Right cardiac atrium (tissue), 5 donors: Measurements from ENCODE around the gene KRTAP15-1. TPM values are rescaled to one million over a fixed set of nuclear protein-coding genes. Genes with fewer than 3 reads are reported as not detected.

ENCODE experiments used
- ATAC-seq, 2 donors: fragments of 200-7000 bp; cut with Tn5 transposase; one replicate each; pipeline versions ENCODE4 v1.8.0 to v1.9.1; 2020; ENCODE audit warnings: moderate library complexity in 2 of 2, mild to moderate bottlenecking in 1 of 2
- DNase-seq, 3 donors: peaks; one replicate each; pipeline ENCODE4 v3.0.0-alpha.2; 2020
- H3K27ac ChIP-seq: one replicate; pipeline ENCODE4 v1.5.1; 2013; ENCODE audit warnings: mild to moderate bottlenecking, low read length, control low read depth, moderate library complexity
- H3K27me3 ChIP-seq: one replicate; pipeline ENCODE4 v1.6.1; 2013; ENCODE audit not compliant: control insufficient read depth, insufficient read depth
- H3K4me1 ChIP-seq: one replicate; pipeline ENCODE4 v1.6.1; 2013; ENCODE audit warnings: low read length; ENCODE audit not compliant: control insufficient read depth, insufficient read depth
- H3K4me3 ChIP-seq: one replicate; pipeline ENCODE4 v1.5.1; 2013; ENCODE audit warnings: low read length, control low read depth
- H3K9me3 ChIP-seq: one replicate; pipeline ENCODE4 v1.6.1; 2013; ENCODE audit warnings: low read length; ENCODE audit not compliant: control insufficient read depth
- WGBS: extraction: QIAGEN DNeasy Blood & Tissue Kit; methylation state at CpG from one replicate; pipeline ENCODE4 v1.1.7; 2013; 5-methylcytosine and 5-hydroxymethylcytosine counted together
- intact Hi-C, 4 donors: fragments of 100-400 bp; cut with DNase I; formaldehyde crosslinking; loops; one replicate each; pipeline versions ENCODE4 v1.11.0 to v1.14.0; 2022 to 2023
- polyA plus RNA-seq: library from polyadenylated mRNA; stranded (reverse); fragments of 200-250 nt; gene quantifications from one replicate; pipeline ENCODE4 v1.2.3, GENCODE V29; 2013
- total RNA-seq, 4 donors: library from RNA; stranded (reverse); fragmentation: NEBNext Ultra II Directional; extraction: Animal tissue kit (Norgen Biotek cat#: 25700); gene quantifications; one replicate each; pipeline ENCODE4 v1.2.1, GENCODE V29; 2021
- donor health status: healthy with polysubstance abuse.
- donor health status: DM: no; HTN: yes; CAD: no.
- donor health status: DM: no; HTN: no; CAD: no.
- donor health status: DM: no; HTN: yes; CAD: no; lungs with severe emphysema.
- donor health status: DM: yes; HTN: yes; CAD: no.

The KRTAP15-1 gene
- total and polyA plus RNA-seq, 5 donors, result not detected

- WGBS, result 84% methylated on average over 2 of the region's 2 CpGs
- Histone ChIP-seq H3K4me1 (no peaks in the 10 kb centered on the region), H3K4me3 (no peak within 1 kb of the TSS), H3K27ac (no peak within 1 kb of the TSS), H3K9me3 (no peaks in the 10 kb centered on the region), H3K27me3 (no peaks in the 10 kb centered on the region)
- DNase-seq, result no peak
- peak in 1 of 2 donors; percentile 13 for ATAC-seq
- intact Hi-C loops, result no loop called here
Observed at GRCh38 chr21:30487336-30487735, 47.3 kb downstream of the KRTAP15-1 start, which contains the start of gene KRTAP19-2. TSS of gene KRTAP19-2 (minus strand) at chr21:30487436. CDS start at chr21:30487348, 88 bp downstream.

Other genes starting within 250 kb of the KRTAP15-1 start
- not detected for gene CLDN8, start 224.2 kb upstream of the KRTAP15-1 start, total RNA-seq
- not detected for gene CLDN8, start 224.2 kb upstream of the KRTAP15-1 start, polyA plus RNA-seq
- gene KRTAP24-1, start 157.3 kb upstream of the KRTAP15-1 start, total RNA-seq, result not detected
- gene KRTAP24-1, start 157.3 kb upstream of the KRTAP15-1 start, polyA plus RNA-seq, result not detected
- not detected for gene KRTAP25-1, start 150.8 kb upstream of the KRTAP15-1 start, total RNA-seq
- not detected for gene KRTAP25-1, start 150.8 kb upstream of the KRTAP15-1 start, polyA plus RNA-seq
- not detected for gene KRTAP26-1, start 120.0 kb upstream of the KRTAP15-1 start, total RNA-seq
- not detected for gene KRTAP26-1, start 120.0 kb upstream of the KRTAP15-1 start, polyA plus RNA-seq
- not detected for gene KRTAP27-1, start 102.6 kb upstream of the KRTAP15-1 start, total RNA-seq
- gene KRTAP27-1, start 102.6 kb upstream of the KRTAP15-1 start, polyA plus RNA-seq, result not detected
- gene KRTAP23-1, start 91.7 kb upstream of the KRTAP15-1 start, total RNA-seq, result not detected
- gene KRTAP23-1, start 91.7 kb upstream of the KRTAP15-1 start, polyA plus RNA-seq, result not detected
- not detected for gene KRTAP13-2, start 68.0 kb upstream of the KRTAP15-1 start, total RNA-seq
- not detected for gene KRTAP13-2, start 68.0 kb upstream of the KRTAP15-1 start, polyA plus RNA-seq
- not detected for gene KRTAP13-1, start 44.2 kb upstream of the KRTAP15-1 start, total RNA-seq
- gene KRTAP13-1, start 44.2 kb upstream of the KRTAP15-1 start, polyA plus RNA-seq, result not detected
- gene KRTAP13-3, start 14.3 kb upstream of the KRTAP15-1 start, total RNA-seq, result not detected
- gene KRTAP13-3, start 14.3 kb upstream of the KRTAP15-1 start, polyA plus RNA-seq, result not detected
- gene KRTAP13-4, start 10.1 kb upstream of the KRTAP15-1 start, total RNA-seq, result not detected
- gene KRTAP13-4, start 10.1 kb upstream of the KRTAP15-1 start, polyA plus RNA-seq, result not detected
- not detected for gene KRTAP19-1, start 40.1 kb downstream of the KRTAP15-1 start, total RNA-seq
- gene KRTAP19-1, start 40.1 kb downstream of the KRTAP15-1 start, polyA plus RNA-seq, result not detected
- gene KRTAP19-2, start 47.2 kb downstream of the KRTAP15-1 start, total RNA-seq, result not detected
- gene KRTAP19-2, start 47.2 kb downstream of the KRTAP15-1 start, polyA plus RNA-seq, result not detected
- not detected for gene KRTAP19-3, start 51.7 kb downstream of the KRTAP15-1 start, total RNA-seq
- gene KRTAP19-3, start 51.7 kb downstream of the KRTAP15-1 start, polyA plus RNA-seq, result not detected
- gene KRTAP19-4, start 56.9 kb downstream of the KRTAP15-1 start, total RNA-seq, result not detected
- gene KRTAP19-4, start 56.9 kb downstream of the KRTAP15-1 start, polyA plus RNA-seq, result not detected
- gene KRTAP19-5, start 61.9 kb downstream of the KRTAP15-1 start, total RNA-seq, result not detected
- gene KRTAP19-5, start 61.9 kb downstream of the KRTAP15-1 start, polyA plus RNA-seq, result not detected
- not detected for gene KRTAP19-6, start 101.6 kb downstream of the KRTAP15-1 start, total RNA-seq
- not detected for gene KRTAP19-6, start 101.6 kb downstream of the KRTAP15-1 start, polyA plus RNA-seq
- gene KRTAP19-7, start 121.0 kb downstream of the KRTAP15-1 start, total RNA-seq, result not detected
- gene KRTAP19-7, start 121.0 kb downstream of the KRTAP15-1 start, polyA plus RNA-seq, result 0.52 TPM
- not detected for gene KRTAP22-2, start 150.1 kb downstream of the KRTAP15-1 start, total RNA-seq
- gene KRTAP22-2, start 150.1 kb downstream of the KRTAP15-1 start, polyA plus RNA-seq, result not detected
- not detected for gene KRTAP6-3, start 152.2 kb downstream of the KRTAP15-1 start, total RNA-seq
- gene KRTAP6-3, start 152.2 kb downstream of the KRTAP15-1 start, polyA plus RNA-seq, result not detected
- not detected for gene KRTAP6-2, start 158.6 kb downstream of the KRTAP15-1 start, total RNA-seq
- not detected for gene KRTAP6-2, start 158.6 kb downstream of the KRTAP15-1 start, polyA plus RNA-seq
- gene KRTAP22-1, start 160.8 kb downstream of the KRTAP15-1 start, total RNA-seq, result not detected
- gene KRTAP22-1, start 160.8 kb downstream of the KRTAP15-1 start, polyA plus RNA-seq, result not detected
- gene KRTAP6-1, start 173.7 kb downstream of the KRTAP15-1 start, total RNA-seq, result not detected
- gene KRTAP6-1, start 173.7 kb downstream of the KRTAP15-1 start, polyA plus RNA-seq, result not detected
- not detected for gene KRTAP20-1, start 176.2 kb downstream of the KRTAP15-1 start, total RNA-seq
- not detected for gene KRTAP20-1, start 176.2 kb downstream of the KRTAP15-1 start, polyA plus RNA-seq
- gene KRTAP20-4, start 180.4 kb downstream of the KRTAP15-1 start, total RNA-seq, result not detected
- not detected for gene KRTAP20-4, start 180.4 kb downstream of the KRTAP15-1 start, polyA plus RNA-seq
- not detected for gene KRTAP20-2, start 194.9 kb downstream of the KRTAP15-1 start, total RNA-seq
- gene KRTAP20-2, start 194.9 kb downstream of the KRTAP15-1 start, polyA plus RNA-seq, result not detected
- gene KRTAP20-3, start 202.6 kb downstream of the KRTAP15-1 start, total RNA-seq, result not detected
- not detected for gene KRTAP20-3, start 202.6 kb downstream of the KRTAP15-1 start, polyA plus RNA-seq